A673 (cell line): Measurements from ENCODE around the gene MRPL43. TPM values are rescaled to one million over a fixed set of nuclear protein-coding genes. Genes with fewer than 3 reads are reported as not detected.

Experiments
- BruUV-seq: library from RNA; stranded (reverse); fragments of 400-500 nt; replicated peaks from 2 replicates; lab custom pipeline; 2021; lab: Mats Ljungman, UMichigan
- CTCF ChIA-PET: fragments of 300-600 bp; sonication (Branson Sonifier 250); formaldehyde crosslinking; loops from one replicate; lab custom pipeline; 2022; ENCODE audit warnings: antibody characterized with exemption; lab: Charles Lee
- POLR2A ChIA-PET: fragments of 300-600 bp; sonication (Branson Sonifier 250); formaldehyde crosslinking; loops from one replicate; lab custom pipeline; 2022; ENCODE audit warnings: antibody characterized with exemption; ENCODE audit not compliant: low non-redundant PET; lab: Charles Lee
- DNase-seq: peaks from one replicate; pipeline ENCODE4 v3.0.0-alpha.2; 2015; ENCODE audit warnings: low spot score
- H3K27ac ChIP-seq: fragments of 200-600 bp; sonication (generic); 2 replicates; pipeline ENCODE4 v1.5.1; 2016; ENCODE audit warnings: mixed run types, low read depth, mild to moderate bottlenecking, mixed read lengths, antibody characterized with exemption, low read length; ENCODE audit not compliant: poor library complexity, severe bottlenecking
- H3K27me3 ChIP-seq: fragments of 200-600 bp; sonication (generic); replicated peaks from 2 replicates; pipeline ENCODE4 v1.6.1; 2017; ENCODE audit warnings: mixed run types, low read depth, mild to moderate bottlenecking, mixed read lengths, antibody characterized with exemption, low read length; ENCODE audit not compliant: insufficient read depth, poor library complexity
- H3K36me3 ChIP-seq: fragments of 200-600 bp; sonication (generic); 2 replicates; pipeline ENCODE4 v1.6.1; 2016; ENCODE audit warnings: mixed run types, mild to moderate bottlenecking, mixed read lengths, antibody characterized with exemption, low read length; ENCODE audit not compliant: insufficient read depth, poor library complexity, severe bottlenecking
- H3K4me1 ChIP-seq: fragments of 200-600 bp; sonication (generic); 2 replicates; pipeline ENCODE4 v1.6.1; 2017; ENCODE audit warnings: mixed run types, mild to moderate bottlenecking, mixed read lengths, antibody characterized with exemption, low read length; ENCODE audit not compliant: insufficient read depth, poor library complexity, severe bottlenecking
- H3K4me3 ChIP-seq: fragments of 200-600 bp; sonication (generic); 2 replicates; pipeline ENCODE4 v1.5.1; 2016; ENCODE audit warnings: low read depth, mixed run types, mild to moderate bottlenecking, mixed read lengths, low read length; ENCODE audit not compliant: poor library complexity, severe bottlenecking
- H3K9me3 ChIP-seq: fragments of 200-600 bp; sonication (generic); 2 replicates; pipeline ENCODE4 v1.6.1; 2016; ENCODE audit warnings: mixed run types, low read depth, mild to moderate bottlenecking, mixed read lengths, antibody characterized with exemption, low read length; ENCODE audit not compliant: poor library complexity, severe bottlenecking
- CTCF ChIP-seq: fragments of 300-800, 200-600 bp; sonication (generic); conservative IDR thresholded peaks from 2 replicates; pipeline ENCODE4 v1.5.1; 2017; ENCODE audit warnings: low read depth, mild to moderate bottlenecking, antibody characterized with exemption, low read length, moderate library complexity, mixed read lengths
- EZH2 ChIP-seq: fragments of 200-600 bp; sonication (generic); IDR thresholded peaks from 2 replicates; pipeline ENCODE4 v1.6.1; 2017; ENCODE audit warnings: borderline replicate concordance, low read depth, mild to moderate bottlenecking, mixed read lengths, antibody characterized with exemption, low read length; ENCODE audit not compliant: poor library complexity, severe bottlenecking
- intact Hi-C: fragments of 100-400 bp; cut with micrococcal nuclease; formaldehyde crosslinking; loops from one replicate; pipeline ENCODE4 v1.10.0; 2022; ENCODE audit not compliant: unreplicated experiment
- total RNA-seq: library from RNA; stranded (reverse); gene quantifications from 2 replicates; pipeline ENCODE4 v1.2.3, GENCODE V29; 2021

The MRPL43 gene
- total RNA-seq, 1 experiment from 2014 or later: 80.4 TPM

- Histone ChIP-seq H3K27ac (no peak overlapping the region), H3K36me3 (no peaks in the 10 kb centered on the region), H3K4me3 (no peak overlapping the region), H3K9me3 (no peaks in the 10 kb centered on the region), H3K4me1 (no peaks in the 10 kb centered on the region), H3K27me3 (no peaks in the 10 kb centered on the region)
- TF ChIP-seq CTCF (no peak), EZH2 (no peak)
- intact Hi-C loops: no loop called here
- ChIA-PET CTCF (interaction anchor here (0.6 kb wide), 1 partner anchor 57 kb away, joined by 4 read pairs; no protein-coding TSS in a partner anchor), POLR2A (no interaction called here)
- no peak for DNase-seq
- no TSS peak for BruUV-seq
Measured at GRCh38 chr10:101021692-101022251, 34.5 kb upstream of the MRPL43 start.

GRCh38 chr10:101021239-101021638, 33.9 kb upstream of the MRPL43 start:
- H3K9me3 ChIP-seq: no peaks in the 10 kb centered on the region
- no peak for TF ChIP-seq CTCF
- H3K36me3 ChIP-seq: no peaks in the 10 kb centered on the region
- no peak overlapping the region for H3K27ac ChIP-seq
- CTCF ChIA-PET: interaction anchor here (0.6 kb wide), 2 partner anchors 20 to 58 kb away, joined by 4 read pairs; no protein-coding TSS in a partner anchor
- POLR2A ChIA-PET: no interaction called here
- no peak overlapping the region for H3K4me3 ChIP-seq
- BruUV-seq: no TSS peak
- no peak for DNase-seq
- H3K4me1 ChIP-seq: no peaks in the 10 kb centered on the region
- no peaks in the 10 kb centered on the region for H3K27me3 ChIP-seq
- intact Hi-C loops: no loop called here

- no peaks in the 10 kb centered on the region for H3K9me3 ChIP-seq
- no peaks in the 10 kb centered on the region for H3K36me3 ChIP-seq
- intact Hi-C loops: no loop called here
- DNase-seq: no peak
- no peak overlapping the region for H3K27ac ChIP-seq
- ChIA-PET CTCF (interaction anchor here (0.6 kb wide), 1 partner anchor 21 kb away, joined by 4 read pairs; no protein-coding TSS in a partner anchor), POLR2A (no interaction called here)
- no peaks in the 10 kb centered on the region for H3K4me1 ChIP-seq
- no peak overlapping the region for H3K4me3 ChIP-seq
- H3K27me3 ChIP-seq: no peaks in the 10 kb centered on the region
- BruUV-seq: no TSS peak
- TF ChIP-seq CTCF (no peak), EZH2 (no peak)
Measured at GRCh38 chr10:101020427-101021075, 33.3 kb upstream of the MRPL43 start.
